ENCODE data around the gene SHTN1.

DNA sequence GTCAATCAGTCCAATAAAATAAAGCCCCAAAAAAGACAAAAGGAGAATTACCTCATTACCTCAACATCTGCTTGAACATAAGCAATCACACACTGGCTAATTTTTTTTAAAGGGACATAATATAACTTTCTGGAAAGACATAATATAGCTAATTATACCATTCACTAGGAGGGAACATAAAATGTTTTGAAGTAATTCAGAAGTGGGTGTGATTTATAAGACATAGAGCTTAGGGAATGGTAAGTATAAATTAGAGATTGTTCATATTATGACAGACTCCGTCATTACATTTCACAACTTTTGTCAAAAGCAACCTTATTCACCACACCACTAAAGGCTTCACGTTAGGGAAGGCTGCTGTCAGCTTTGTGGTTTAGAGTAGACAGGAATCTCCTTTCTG is 3.8 kb downstream of the SHTN1 start:
- TF ChIP-seq SP1 (IDR thresholded peaks at IDR 0.05) (no peak), ARNT (IDR thresholded peaks at IDR 0.05) (no peak), BHLHE40 (IDR thresholded peaks at IDR 0.05; ENCODE audit: borderline replicate concordance) (no peak), TARDBP (IDR thresholded peaks at IDR 0.05) (no peak), ZNF384 (IDR thresholded peaks at IDR 0.05) (no peak), FOXK2 (IDR thresholded peaks at IDR 0.05) (no peak), HDGF (IDR thresholded peaks at IDR 0.05; ENCODE audit: borderline replicate concordance) (no peak), SUZ12 (IDR thresholded peaks at IDR 0.05) (no peak), FOXA1 (IDR thresholded peaks at IDR 0.05) (no peak), LEF1 (IDR thresholded peaks at IDR 0.05; ENCODE audit: borderline replicate concordance) (no peak), ELF4 (IDR thresholded peaks at IDR 0.05) (no peak)
- TF ChIP-seq, protein P1, sequence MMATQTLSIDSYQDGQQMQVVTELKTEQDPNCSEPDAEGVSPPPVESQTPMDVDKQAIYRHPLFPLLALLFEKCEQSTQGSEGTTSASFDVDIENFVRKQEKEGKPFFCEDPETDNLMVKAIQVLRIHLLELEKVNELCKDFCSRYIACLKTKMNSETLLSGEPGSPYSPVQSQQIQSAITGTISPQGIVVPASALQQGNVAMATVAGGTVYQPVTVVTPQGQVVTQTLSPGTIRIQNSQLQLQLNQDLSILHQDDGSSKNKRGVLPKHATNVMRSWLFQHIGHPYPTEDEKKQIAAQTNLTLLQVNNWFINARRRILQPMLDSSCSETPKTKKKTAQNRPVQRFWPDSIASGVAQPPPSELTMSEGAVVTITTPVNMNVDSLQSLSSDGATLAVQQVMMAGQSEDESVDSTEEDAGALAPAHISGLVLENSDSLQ (IDR thresholded peaks at IDR 0.05) = 0 out of 2 replicates have a peak, but pooled peaks have one; percentile 5
